ENCODE results near the gene AKAP6. TPM values are rescaled to one million over a fixed set of nuclear protein-coding genes. Genes with fewer than 3 reads are reported as not detected.

AKAP6 gene
- total RNA-seq, 1 donor from 2014 or later = 4.7 TPM

DNA sequence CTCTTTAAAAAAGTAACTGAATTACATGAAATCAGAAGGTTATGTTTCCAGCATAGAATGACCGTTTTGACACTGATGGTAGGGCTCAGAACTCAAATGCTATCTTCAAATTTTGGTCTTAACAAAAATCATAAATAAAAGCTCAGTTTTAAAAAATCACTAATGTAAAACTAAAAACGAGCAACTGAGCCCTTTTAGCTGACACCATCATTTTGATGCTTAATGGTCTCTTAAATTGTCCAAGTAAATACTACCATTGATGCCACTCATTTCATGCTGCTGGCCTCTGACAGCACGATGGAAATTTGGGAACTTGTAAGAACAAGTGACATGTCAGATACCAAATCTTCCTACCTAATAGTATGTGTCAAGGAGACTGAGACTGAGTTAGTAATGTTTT, 205.0 kb downstream of the AKAP6 start:
- Mint-ChIP-seq H3K9me3 (no peaks in the 10 kb centered on the region), H3K27me3 (no peaks in the 10 kb centered on the region), H3K4me3 (no peak overlapping the region), H3K4me1 (ENCODE audit: unreplicated experiment) (no peaks in the 10 kb centered on the region), H3K36me3 (no peaks in the 10 kb centered on the region), H3K27ac (no peak overlapping the region)
- no peak for DNase-seq (ENCODE audit: extremely low spot score, unreplicated experiment)
- TF ChIP-seq, protein P1, sequence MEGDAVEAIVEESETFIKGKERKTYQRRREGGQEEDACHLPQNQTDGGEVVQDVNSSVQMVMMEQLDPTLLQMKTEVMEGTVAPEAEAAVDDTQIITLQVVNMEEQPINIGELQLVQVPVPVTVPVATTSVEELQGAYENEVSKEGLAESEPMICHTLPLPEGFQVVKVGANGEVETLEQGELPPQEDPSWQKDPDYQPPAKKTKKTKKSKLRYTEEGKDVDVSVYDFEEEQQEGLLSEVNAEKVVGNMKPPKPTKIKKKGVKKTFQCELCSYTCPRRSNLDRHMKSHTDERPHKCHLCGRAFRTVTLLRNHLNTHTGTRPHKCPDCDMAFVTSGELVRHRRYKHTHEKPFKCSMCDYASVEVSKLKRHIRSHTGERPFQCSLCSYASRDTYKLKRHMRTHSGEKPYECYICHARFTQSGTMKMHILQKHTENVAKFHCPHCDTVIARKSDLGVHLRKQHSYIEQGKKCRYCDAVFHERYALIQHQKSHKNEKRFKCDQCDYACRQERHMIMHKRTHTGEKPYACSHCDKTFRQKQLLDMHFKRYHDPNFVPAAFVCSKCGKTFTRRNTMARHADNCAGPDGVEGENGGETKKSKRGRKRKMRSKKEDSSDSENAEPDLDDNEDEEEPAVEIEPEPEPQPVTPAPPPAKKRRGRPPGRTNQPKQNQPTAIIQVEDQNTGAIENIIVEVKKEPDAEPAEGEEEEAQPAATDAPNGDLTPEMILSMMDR (conservative IDR thresholded peaks at IDR 0.05) = no peak

DNA sequence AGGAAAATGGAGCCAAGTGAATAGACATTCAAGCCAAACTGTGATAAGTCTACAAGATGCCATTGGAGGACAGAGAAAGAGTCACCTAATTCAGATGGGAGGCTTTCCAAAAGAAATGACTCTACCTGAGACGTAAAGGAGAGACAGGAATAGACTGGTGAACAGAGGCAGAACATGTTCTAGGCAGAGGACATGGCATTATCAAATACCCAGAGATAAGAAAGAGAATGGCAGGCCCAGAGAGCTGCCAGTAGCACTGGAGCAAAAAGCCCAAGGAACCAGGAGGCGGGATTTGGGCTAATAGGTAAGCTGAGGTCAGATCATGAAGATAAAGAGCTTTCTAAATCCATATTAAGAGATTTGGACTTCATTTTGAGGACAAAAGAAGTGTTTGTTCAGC, 207.1 kb downstream of the AKAP6 start:
- Mint-ChIP-seq H3K4me3 (no peak overlapping the region), H3K4me1 (ENCODE audit: unreplicated experiment) (no peaks in the 10 kb centered on the region), H3K27me3 (no peaks in the 10 kb centered on the region), H3K36me3 (no peaks in the 10 kb centered on the region), H3K27ac (no peak overlapping the region), H3K9me3 (no peaks in the 10 kb centered on the region)
- DNase-seq (ENCODE audit: extremely low spot score, unreplicated experiment) = no peak
- TF ChIP-seq, protein P1 (conservative IDR thresholded peaks at IDR 0.05) = no peak

DNA sequence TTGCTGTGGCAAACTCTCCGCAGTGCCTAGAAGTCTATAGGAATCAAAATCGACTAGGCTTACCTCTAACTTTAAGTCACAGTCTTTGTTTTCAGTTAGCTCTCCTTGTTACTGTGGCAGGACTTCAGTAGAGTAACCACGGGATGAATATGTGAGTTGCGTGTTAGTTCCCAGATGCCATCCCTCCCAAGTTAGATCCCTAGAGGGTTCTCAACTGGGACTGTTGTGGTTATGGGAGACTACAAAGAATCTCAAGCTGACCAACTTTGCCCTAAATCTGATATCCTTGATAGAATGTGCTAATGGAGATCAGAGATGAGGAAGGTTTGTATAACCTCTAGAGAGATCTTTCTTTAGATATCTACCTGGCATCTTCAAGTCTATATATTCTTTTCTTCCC, 208.1 kb downstream of the AKAP6 start:
- no peak for DNase-seq (ENCODE audit: extremely low spot score, unreplicated experiment)
- no peaks in the 10 kb centered on the region for H3K36me3 Mint-ChIP-seq
- TF ChIP-seq, protein P1 (conservative IDR thresholded peaks at IDR 0.05) = no peak

DNA sequence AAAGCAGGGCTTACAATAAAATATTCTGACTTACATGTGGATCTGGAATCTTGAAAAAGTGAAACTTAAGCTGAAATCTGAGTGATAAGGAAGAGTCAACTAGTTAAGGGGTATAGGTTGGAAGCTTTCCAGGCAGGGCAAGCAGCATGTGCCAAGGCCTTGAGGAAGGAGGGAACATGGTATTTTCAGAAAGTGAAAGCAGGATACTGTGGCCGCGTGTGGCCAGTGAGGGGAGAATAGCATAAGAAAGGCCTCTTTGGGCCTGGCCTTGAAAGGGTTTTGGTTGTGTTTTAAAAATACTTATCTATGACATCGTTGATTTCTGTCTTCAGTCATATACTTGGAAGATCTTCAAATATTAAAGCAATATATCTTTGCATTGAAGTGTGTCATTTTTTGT, 213.4 kb downstream of the AKAP6 start:
- H3K36me3 Mint-ChIP-seq = no peaks in the 10 kb centered on the region
- no peak for DNase-seq (ENCODE audit: extremely low spot score, unreplicated experiment)
- H3K4me1 Mint-ChIP-seq (ENCODE audit: unreplicated experiment) = no peaks in the 10 kb centered on the region
- no peaks in the 10 kb centered on the region for H3K9me3 Mint-ChIP-seq
- TF ChIP-seq, protein P1 (conservative IDR thresholded peaks at IDR 0.05) = no peak
- H3K27me3 Mint-ChIP-seq = no peaks in the 10 kb centered on the region
- no peak overlapping the region for H3K27ac Mint-ChIP-seq
- H3K4me3 Mint-ChIP-seq = no peak overlapping the region

More for the DNA sequence above, 208.1 kb downstream of the AKAP6 start:
- H3K9me3 Mint-ChIP-seq = no peaks in the 10 kb centered on the region
- no peak overlapping the region for H3K27ac Mint-ChIP-seq
- no peaks in the 10 kb centered on the region for H3K27me3 Mint-ChIP-seq
- no peaks in the 10 kb centered on the region for H3K4me1 Mint-ChIP-seq (ENCODE audit: unreplicated experiment)
- no peak overlapping the region for H3K4me3 Mint-ChIP-seq

DNA sequence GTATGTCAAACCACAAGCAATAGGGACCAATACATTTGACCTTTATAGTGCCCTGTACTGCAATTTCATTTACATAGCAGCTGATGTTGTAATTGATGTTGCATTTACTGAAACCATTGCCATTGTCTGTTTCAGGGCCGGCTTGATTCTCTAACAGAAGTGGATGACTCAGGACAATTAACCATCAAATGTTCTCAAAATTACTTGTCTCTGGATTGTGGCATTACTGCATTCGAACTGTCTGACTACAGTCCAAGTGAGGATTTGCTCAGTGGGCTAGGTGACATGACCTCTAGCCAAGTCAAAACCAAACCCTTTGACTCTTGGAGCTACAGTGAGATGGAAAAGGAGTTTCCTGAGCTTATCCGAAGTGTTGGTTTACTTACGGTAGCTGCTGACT, 216.0 kb downstream of the AKAP6 start:
- no peak overlapping the region for H3K4me3 Mint-ChIP-seq
- no peaks in the 10 kb centered on the region for H3K36me3 Mint-ChIP-seq
- H3K27ac Mint-ChIP-seq = no peak overlapping the region
- H3K27me3 Mint-ChIP-seq = no peaks in the 10 kb centered on the region
- H3K4me1 Mint-ChIP-seq (ENCODE audit: unreplicated experiment) = no peaks in the 10 kb centered on the region
- no peaks in the 10 kb centered on the region for H3K9me3 Mint-ChIP-seq
- DNase-seq (ENCODE audit: extremely low spot score, unreplicated experiment) = no peak
- TF ChIP-seq, protein P1 (conservative IDR thresholded peaks at IDR 0.05) = no peak
